Amniotic epithelial cell (primary cell): ENCODE measurements around the gene RIPOR3.
"Not testable (repeated sequence)": the region's sequence is repeated elsewhere in the genome, so short reads cannot be mapped to it uniquely, and the experiment has no call there.

Experiments used
- DNase-seq: peaks from one replicate; pipeline ENCODE4 v3.0.0-alpha.2; 2010; ENCODE audit warnings: low read depth

RIPOR3 gene

DNA sequence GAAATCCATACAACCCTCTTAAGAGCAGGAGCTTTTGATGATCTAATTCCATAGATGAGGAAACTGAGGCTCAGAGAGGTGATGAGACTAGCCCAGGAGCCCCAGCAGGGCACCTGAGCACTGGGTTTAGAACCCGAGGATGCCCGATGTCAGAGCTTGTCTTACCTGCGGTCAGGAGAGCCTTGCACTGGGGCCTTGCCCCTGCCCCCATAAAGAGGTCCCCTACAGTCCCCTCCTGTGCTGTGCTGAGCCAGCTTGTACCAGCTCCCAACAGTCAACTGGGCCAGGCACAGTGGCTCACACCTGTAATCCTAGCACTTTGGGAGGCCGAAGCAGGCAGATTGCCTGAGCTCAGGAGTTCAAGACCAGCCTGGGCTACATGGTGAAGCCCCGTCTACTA lies 58.6 kb downstream of the RIPOR3 start:
- no peak for DNase-seq

- DNase-seq, result no peak
Observed at GRCh38 chr20:50632236-50632635, 59.1 kb downstream of the RIPOR3 start.

- DNase-seq, result no peak
Observed at GRCh38 chr20:50630578-50631263, 60.6 kb downstream of the RIPOR3 start.

GRCh38 chr20:50629670-50630045 lies 61.7 kb downstream of the RIPOR3 start:
- no peak for DNase-seq

- DNase-seq, result no peak
Observed at GRCh38 chr20:50628853-50629669, 62.3 kb downstream of the RIPOR3 start.

DNA sequence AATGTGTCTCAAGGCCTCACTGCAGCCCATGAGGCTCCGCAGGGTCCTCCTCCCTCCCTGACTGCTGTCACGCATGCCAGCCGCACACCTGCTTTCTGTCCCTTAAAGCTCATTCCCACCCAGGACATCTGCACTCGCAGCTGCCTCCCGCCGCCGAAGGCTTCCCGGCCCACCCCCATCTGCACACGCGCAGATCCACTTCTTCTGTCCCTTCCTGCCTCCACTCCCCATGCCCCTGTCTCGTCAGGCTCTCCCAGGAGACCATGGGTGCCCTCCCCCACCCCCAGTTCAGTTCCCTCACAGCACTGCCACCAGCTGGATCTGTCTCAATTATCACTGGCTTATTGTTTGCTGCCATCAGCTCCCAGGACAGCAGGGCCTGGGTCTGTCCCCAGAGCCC lies 63.0 kb downstream of the RIPOR3 start:
- DNase-seq, result no peak

DNA sequence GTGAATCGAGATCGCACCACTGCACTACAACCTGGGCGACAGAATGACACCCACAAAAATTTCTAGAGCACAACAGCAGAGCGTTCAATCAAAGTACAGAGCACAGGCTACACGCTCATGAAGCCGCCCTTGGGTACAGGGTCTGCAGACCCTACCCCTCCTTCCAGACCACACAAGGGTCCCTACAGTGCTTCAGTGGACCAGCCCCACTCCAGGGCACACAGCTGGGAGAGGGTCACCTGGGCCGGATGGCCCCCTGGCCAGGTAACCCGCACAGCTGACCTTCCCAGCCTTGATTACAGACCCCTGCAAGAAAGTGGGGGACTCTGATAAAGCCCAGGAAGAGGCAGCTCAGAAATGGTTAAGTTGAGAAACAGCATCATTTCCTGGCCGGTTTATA lies 63.6 kb downstream of the RIPOR3 start:
- no peak for DNase-seq

DNA sequence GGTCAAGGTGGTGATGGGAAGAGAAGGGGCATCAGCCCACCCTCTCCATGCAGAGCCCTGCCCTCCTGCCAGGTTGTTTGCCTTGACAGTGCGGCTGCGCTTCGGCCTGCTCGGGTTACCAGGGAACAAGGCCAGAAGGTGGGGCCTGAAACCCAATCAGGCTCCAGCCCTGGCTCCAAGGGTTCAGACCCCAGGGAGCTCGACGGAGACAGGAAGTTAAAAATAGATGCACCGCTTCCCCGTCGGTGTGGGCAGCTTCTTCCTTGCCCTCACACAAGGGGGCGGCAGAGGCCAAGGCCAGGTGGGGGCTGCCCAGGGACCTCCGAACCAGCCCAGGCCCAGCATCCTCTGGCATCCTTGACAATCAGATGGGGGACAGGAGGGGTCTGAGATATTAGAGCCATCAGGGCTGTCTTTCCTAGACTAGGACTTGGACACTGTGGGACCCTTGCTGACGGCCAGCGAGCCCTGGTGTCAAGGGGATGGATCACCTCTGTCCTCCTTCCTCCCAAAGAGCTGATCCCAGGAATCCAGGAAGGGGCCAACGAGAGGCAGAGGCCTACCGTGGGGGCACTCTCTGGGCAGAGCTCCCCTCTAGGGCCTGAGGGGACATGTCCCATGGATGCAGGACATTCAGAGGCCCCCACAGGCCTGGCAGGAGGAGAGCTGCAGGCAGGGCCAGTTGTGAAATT lies 65.2 kb downstream of the RIPOR3 start:
- peak; percentile 27 for DNase-seq

- no peak for DNase-seq
Observed at GRCh38 chr20:50624351-50625016, 66.9 kb downstream of the RIPOR3 start.

GRCh38 chr20:50621068-50621665 lies 70.2 kb downstream of the RIPOR3 start:
- DNase-seq, result no peak

DNA sequence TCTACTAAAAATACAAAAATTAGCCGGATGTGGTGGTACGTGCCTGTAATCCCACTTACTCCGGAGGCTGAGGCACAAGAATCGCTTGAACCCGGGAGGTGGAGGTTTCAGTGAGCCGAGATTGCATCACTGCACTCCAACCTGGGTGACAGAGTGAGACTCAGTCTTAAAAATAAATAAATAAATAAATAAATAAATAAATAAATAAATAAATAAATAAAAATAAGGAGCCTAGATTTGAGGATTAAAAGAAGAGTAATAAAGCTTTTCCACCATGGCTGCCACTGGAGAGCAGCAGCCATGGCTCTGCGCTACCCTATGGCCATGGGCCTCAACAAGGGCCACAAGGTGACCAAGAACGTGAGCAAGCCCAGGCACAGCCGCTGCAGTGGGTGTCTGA lies 70.9 kb downstream of the RIPOR3 start:
- not testable (repeated sequence) for DNase-seq

GRCh38 chr20:50618537-50618936 lies 72.8 kb downstream of the RIPOR3 start:
- DNase-seq, result no peak

GRCh38 chr20:50617022-50617421 lies 74.3 kb downstream of the RIPOR3 start:
- DNase-seq, result no peak

DNA sequence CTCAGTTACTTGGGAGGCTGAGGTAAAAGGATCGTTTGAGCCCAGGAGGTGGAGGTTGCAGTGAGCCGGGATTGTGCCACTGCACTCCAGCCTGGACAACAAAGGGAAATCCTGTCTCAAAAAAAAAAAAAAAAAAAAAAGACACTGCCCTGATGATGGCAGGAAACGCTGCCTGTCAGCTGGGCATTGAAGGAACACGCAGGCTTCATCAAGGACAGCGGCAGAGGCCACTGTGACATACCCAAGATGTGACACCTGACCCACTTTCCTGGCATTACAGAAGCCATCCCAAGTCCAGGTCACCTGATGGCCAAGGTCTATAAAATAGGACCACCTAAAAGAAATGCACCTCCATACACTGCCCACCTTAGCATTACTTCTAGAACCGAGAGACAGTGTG lies 75.9 kb downstream of the RIPOR3 start:
- no peak for DNase-seq

- DNase-seq, result no peak
Observed at GRCh38 chr20:50613438-50614169, 77.7 kb downstream of the RIPOR3 start.

- DNase-seq, result no peak
Observed at GRCh38 chr20:50611128-50611810, 80.1 kb downstream of the RIPOR3 start.

GRCh38 chr20:50610212-50610718 lies 81.1 kb downstream of the RIPOR3 start:
- no peak for DNase-seq

- DNase-seq, result no peak
Observed at GRCh38 chr20:50609438-50609989, 81.8 kb downstream of the RIPOR3 start.

GRCh38 chr20:50608750-50609104 lies 82.6 kb downstream of the RIPOR3 start:
- no peak for DNase-seq
